WERI-Rb-1 (cell line): ENCODE measurements around the gene FRMPD2.

Experiments
- DNase-seq: peaks from one replicate; pipeline ENCODE4 v3.0.0-alpha.2; 2020
- H3K27ac ChIP-seq: fragments of 250-450 bp; sonication (Bioruptor Pico); 2 replicates; pipeline ENCODE4 v1.5.1; 2020; ENCODE audit warnings: mild to moderate bottlenecking, moderate library complexity
- H3K27me3 ChIP-seq: fragments of 250-450 bp; sonication (Bioruptor Pico); 2 replicates; pipeline ENCODE4 v1.5.1; 2021; ENCODE audit warnings: mild to moderate bottlenecking, low read depth, moderate library complexity; ENCODE audit not compliant: insufficient read depth, severe bottlenecking
- H3K36me3 ChIP-seq: fragments of 250-450 bp; sonication (Bioruptor Pico); 2 replicates; pipeline ENCODE4 v1.5.1; 2020; ENCODE audit warnings: mild to moderate bottlenecking, moderate library complexity
- H3K4me3 ChIP-seq: 2 replicates; pipeline ENCODE4 v1.5.1; 2011; ENCODE audit warnings: low read depth, mild to moderate bottlenecking, control low read depth, low read length
- H3K9me3 ChIP-seq: fragments of 250-450 bp; sonication (Bioruptor Pico); 2 replicates; pipeline ENCODE4 v1.5.1; 2021; ENCODE audit warnings: mild to moderate bottlenecking, moderate library complexity; ENCODE audit not compliant: severe bottlenecking
- TF ChIP-seq, protein P1 (sequence below): IDR thresholded peaks from 2 replicates; pipeline ENCODE4 v1.5.1; 2011; ENCODE audit warnings: low read depth, mild to moderate bottlenecking, control low read depth, inconsistent platforms, low read length

The FRMPD2 gene

DNA sequence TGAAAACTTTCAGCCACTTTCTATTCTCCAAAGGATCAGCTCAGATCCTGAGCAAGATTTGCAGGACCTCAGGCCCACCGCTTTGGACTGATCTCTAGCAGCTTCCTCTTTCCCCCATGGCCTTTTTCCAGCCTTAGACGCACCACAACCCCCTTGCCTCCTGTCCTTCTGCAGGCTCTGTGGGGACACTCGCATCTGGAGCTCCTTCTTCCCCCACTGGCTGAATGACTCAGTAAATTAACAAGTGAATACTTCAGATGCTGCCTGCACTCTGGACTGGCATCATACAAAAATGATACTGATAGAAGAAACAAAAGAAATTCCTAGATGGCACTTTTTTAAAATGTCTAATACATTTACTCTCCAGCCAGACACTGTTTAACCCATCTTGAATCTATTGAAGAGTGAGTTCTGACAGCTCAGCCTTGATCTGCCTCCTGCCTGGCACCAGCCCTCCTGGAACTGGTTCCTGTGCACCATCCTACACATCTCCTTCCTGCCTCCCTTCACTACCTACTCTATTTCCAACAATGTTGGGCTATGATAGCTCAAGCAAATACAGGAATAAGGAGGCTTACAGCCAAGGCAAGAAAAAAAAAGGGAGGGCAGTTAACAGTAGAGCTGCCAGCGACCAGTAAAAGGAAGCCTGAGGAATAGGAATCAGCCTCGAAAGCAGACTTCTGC lies 3.3 kb downstream of the FRMPD2 start:
- H3K36me3 ChIP-seq: no peaks in the 10 kb centered on the region
- TF ChIP-seq, protein P1, sequence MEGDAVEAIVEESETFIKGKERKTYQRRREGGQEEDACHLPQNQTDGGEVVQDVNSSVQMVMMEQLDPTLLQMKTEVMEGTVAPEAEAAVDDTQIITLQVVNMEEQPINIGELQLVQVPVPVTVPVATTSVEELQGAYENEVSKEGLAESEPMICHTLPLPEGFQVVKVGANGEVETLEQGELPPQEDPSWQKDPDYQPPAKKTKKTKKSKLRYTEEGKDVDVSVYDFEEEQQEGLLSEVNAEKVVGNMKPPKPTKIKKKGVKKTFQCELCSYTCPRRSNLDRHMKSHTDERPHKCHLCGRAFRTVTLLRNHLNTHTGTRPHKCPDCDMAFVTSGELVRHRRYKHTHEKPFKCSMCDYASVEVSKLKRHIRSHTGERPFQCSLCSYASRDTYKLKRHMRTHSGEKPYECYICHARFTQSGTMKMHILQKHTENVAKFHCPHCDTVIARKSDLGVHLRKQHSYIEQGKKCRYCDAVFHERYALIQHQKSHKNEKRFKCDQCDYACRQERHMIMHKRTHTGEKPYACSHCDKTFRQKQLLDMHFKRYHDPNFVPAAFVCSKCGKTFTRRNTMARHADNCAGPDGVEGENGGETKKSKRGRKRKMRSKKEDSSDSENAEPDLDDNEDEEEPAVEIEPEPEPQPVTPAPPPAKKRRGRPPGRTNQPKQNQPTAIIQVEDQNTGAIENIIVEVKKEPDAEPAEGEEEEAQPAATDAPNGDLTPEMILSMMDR: no peak
- no peak overlapping the region for H3K4me3 ChIP-seq
- no peak overlapping the region for H3K27ac ChIP-seq
- no peak for DNase-seq
- H3K9me3 ChIP-seq: no peaks in the 10 kb centered on the region
- no peaks in the 10 kb centered on the region for H3K27me3 ChIP-seq

DNA sequence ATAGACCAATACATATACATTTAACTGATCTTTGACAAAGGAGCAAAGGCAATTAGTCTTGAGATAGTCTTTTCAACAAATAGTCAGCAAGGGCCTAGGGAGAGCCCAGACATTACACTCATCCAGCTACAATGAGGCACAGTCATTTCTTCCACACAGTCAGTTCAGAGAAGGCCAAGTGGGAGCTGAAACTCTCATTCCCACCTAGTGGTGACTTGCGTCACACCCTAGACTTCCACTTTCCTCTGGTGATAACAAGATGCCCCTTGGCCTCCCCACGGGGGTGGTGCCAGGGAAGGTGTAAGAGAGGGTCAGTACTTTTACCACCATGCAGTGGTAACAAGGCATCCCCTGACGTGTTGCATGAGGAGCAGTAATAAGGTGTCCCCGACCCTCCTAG lies 8.0 kb downstream of the FRMPD2 start:
- DNase-seq: no peak
- Histone ChIP-seq H3K27me3 (no peaks in the 10 kb centered on the region), H3K9me3 (no peaks in the 10 kb centered on the region), H3K27ac (no peak overlapping the region), H3K4me3 (no peak overlapping the region), H3K36me3 (no peaks in the 10 kb centered on the region)
- TF ChIP-seq, protein P1: 0 out of 2 replicates have a peak, but pooled peaks have one; percentile 24

GRCh38 chr10:48258105-48258504 lies 16.4 kb downstream of the FRMPD2 start:
- H3K9me3 ChIP-seq: peaks cover 4% of the 10 kb centered on the region
- no peaks in the 10 kb centered on the region for H3K27me3 ChIP-seq
- H3K36me3 ChIP-seq: no peaks in the 10 kb centered on the region
- no peak overlapping the region for H3K4me3 ChIP-seq
- no peak overlapping the region for H3K27ac ChIP-seq
- DNase-seq: no peak
- TF ChIP-seq, protein P1: no peak

GRCh38 chr10:48257407-48257961 lies 17.0 kb downstream of the FRMPD2 start:
- H3K9me3 ChIP-seq: peaks cover 4% of the 10 kb centered on the region
- TF ChIP-seq, protein P1: no peak
- no peaks in the 10 kb centered on the region for H3K27me3 ChIP-seq
- H3K4me3 ChIP-seq: no peak overlapping the region
- no peak for DNase-seq
- H3K36me3 ChIP-seq: no peaks in the 10 kb centered on the region
- no peak overlapping the region for H3K27ac ChIP-seq

- Histone ChIP-seq H3K9me3 (peaks cover 4% of the 10 kb centered on the region), H3K27ac (no peak overlapping the region), H3K4me3 (no peak overlapping the region), H3K36me3 (no peaks in the 10 kb centered on the region), H3K27me3 (no peaks in the 10 kb centered on the region)
- DNase-seq: no peak
- TF ChIP-seq, protein P1: no peak
These were observed 18.8 kb downstream of the FRMPD2 start for GRCh38 chr10:48255722-48256121.
